NB4 (cell line): ENCODE results near the gene FAM210A.
"Not testable (repeated sequence)": the region's sequence is repeated elsewhere in the genome, so short reads cannot be mapped to it uniquely, and the experiment has no call there.

Experiments used
- DNase-seq: peaks from one replicate; pipeline ENCODE4 v3.0.0; 2010; ENCODE audit warnings: low read depth
- H3K4me3 ChIP-seq: one replicate; pipeline ENCODE4 v1.5.1; 2011; ENCODE audit warnings: mild to moderate bottlenecking, low read depth, low read length, moderate library complexity
- CTCF ChIP-seq: IDR thresholded peaks from one replicate; pipeline ENCODE4 v1.5.1; 2012; ENCODE audit warnings: low read depth, low read length
- MAX ChIP-seq: IDR thresholded peaks from 2 replicates; pipeline ENCODE4 v1.6.1; 2011; ENCODE audit warnings: low read depth, low read length
- MYC ChIP-seq: IDR thresholded peaks from 2 replicates; pipeline ENCODE4 v1.6.1; 2011; ENCODE audit warnings: low read depth, low read length
- POLR2A ChIP-seq: IDR thresholded peaks from 2 replicates; pipeline ENCODE4 v1.6.1; 2011; ENCODE audit warnings: mild to moderate bottlenecking; ENCODE audit not compliant: insufficient read length; ENCODE audit errors: extremely low read depth

Gene FAM210A

GRCh38 chr18:13756671-13757070 is 30.3 kb upstream of the FAM210A start:
- TF ChIP-seq MYC (no peak), POLR2A (no peak), MAX (no peak), CTCF (no peak)
- no peak for DNase-seq
- H3K4me3 ChIP-seq, result no peak overlapping the region

GRCh38 chr18:13756261-13756660 is 29.9 kb upstream of the FAM210A start:
- DNase-seq, result no peak
- no peak for TF ChIP-seq MYC
- no peak for TF ChIP-seq MAX
- TF ChIP-seq CTCF, result no peak
- TF ChIP-seq POLR2A, result no peak
- H3K4me3 ChIP-seq, result no peak overlapping the region

- not testable (repeated sequence) for DNase-seq, H3K4me3 ChIP-seq
Measured at GRCh38 chr18:13751599-13751998, 25.2 kb upstream of the FAM210A start.

- DNase-seq, result no peak
- H3K4me3 ChIP-seq, result no peak overlapping the region
- TF ChIP-seq CTCF (no peak), POLR2A (no peak), MYC (no peak), MAX (no peak)
Measured at GRCh38 chr18:13746633-13747032, 20.3 kb upstream of the FAM210A start.

- no peak overlapping the region for H3K4me3 ChIP-seq
- DNase-seq, result no peak
- TF ChIP-seq MYC (no peak), CTCF (no peak)
Measured at GRCh38 chr18:13745696-13746095, 19.3 kb upstream of the FAM210A start.

GRCh38 chr18:13735681-13736080 is 9.3 kb upstream of the FAM210A start:
- no peak for TF ChIP-seq MYC
- no peak for TF ChIP-seq MAX
- no peak for TF ChIP-seq CTCF
- TF ChIP-seq POLR2A, result no peak
- H3K4me3 ChIP-seq, result no peak overlapping the region
- DNase-seq, result no peak
